Measurements from ENCODE around the gene RBP5. TPM values are rescaled to one million over a fixed set of nuclear protein-coding genes. Genes with fewer than 3 reads are reported as not detected.

The RBP5 gene
- 4.5 TPM for total RNA-seq

- ATAC-seq: no peak
- DNase-seq (ENCODE audit: low spot score): no peak
- intact Hi-C loops (cut with DNase I): no loop called here
Measured at GRCh38 chr12:7128681-7129286, at the start of gene RBP5. TSS of gene RBP5 (minus strand) at chr12:7128889. CDS start at chr12:7128775, 114 bp downstream.

- no peak for DNase-seq (ENCODE audit: low spot score)
- intact Hi-C loops (cut with DNase I): no loop called here
- no peak for ATAC-seq
Measured at GRCh38 chr12:7178481-7178880, 49.8 kb upstream of the RBP5 start.

- ATAC-seq (no peak), DNase-seq (ENCODE audit: low spot score) (no peak)
- intact Hi-C loops (cut with DNase I): no loop called here
Measured at GRCh38 chr12:7176595-7176994, 47.9 kb upstream of the RBP5 start.

- ATAC-seq: no peak
- DNase-seq (ENCODE audit: low spot score): no peak
- intact Hi-C loops (cut with DNase I): no loop called here
Measured at GRCh38 chr12:7175493-7175892, 46.8 kb upstream of the RBP5 start.

GRCh38 chr12:7171854-7172253 is 43.2 kb upstream of the RBP5 start:
- DNase-seq (ENCODE audit: low spot score) (no peak), ATAC-seq (no peak)
- intact Hi-C loops (cut with DNase I): no loop called here

- intact Hi-C loops (cut with DNase I): no loop called here
- ATAC-seq (no peak), DNase-seq (ENCODE audit: low spot score) (no peak)
Measured at GRCh38 chr12:7169951-7170350, 41.3 kb upstream of the RBP5 start.

- intact Hi-C loops (cut with DNase I): no loop called here
- no peak for DNase-seq (ENCODE audit: low spot score)
- peak; percentile 38 for ATAC-seq
Measured at GRCh38 chr12:7162691-7163114, 34.0 kb upstream of the RBP5 start.

GRCh38 chr12:7161811-7162210 is 33.1 kb upstream of the RBP5 start:
- DNase-seq (ENCODE audit: low spot score) (no peak), ATAC-seq (peak; percentile 54)
- intact Hi-C loops (cut with DNase I): no loop called here

GRCh38 chr12:7161327-7161726 is 32.6 kb upstream of the RBP5 start:
- intact Hi-C loops (cut with DNase I): no loop called here
- no peak for ATAC-seq
- DNase-seq (ENCODE audit: low spot score): no peak

- no peak for DNase-seq (ENCODE audit: low spot score)
- no peak for ATAC-seq
- intact Hi-C loops (cut with DNase I): no loop called here
Measured at GRCh38 chr12:7160183-7160582, 31.5 kb upstream of the RBP5 start.

GRCh38 chr12:7158781-7159609 is 30.3 kb upstream of the RBP5 start:
- DNase-seq (ENCODE audit: low spot score) (no peak), ATAC-seq (peak; percentile 29)
- intact Hi-C loops (cut with DNase I): no loop called here

GRCh38 chr12:7157391-7157790 is 28.7 kb upstream of the RBP5 start:
- DNase-seq (ENCODE audit: low spot score) (no peak), ATAC-seq (no peak)
- intact Hi-C loops (cut with DNase I): no loop called here

GRCh38 chr12:7156259-7157197 is 27.8 kb upstream of the RBP5 start:
- DNase-seq (ENCODE audit: low spot score): no peak
- no peak for ATAC-seq
- intact Hi-C loops (cut with DNase I): no loop called here

- ATAC-seq: peak; percentile 23
- intact Hi-C loops (cut with DNase I): no loop called here
- DNase-seq (ENCODE audit: low spot score): no peak
Measured at GRCh38 chr12:7155471-7156034, 26.9 kb upstream of the RBP5 start.

- no peak for ATAC-seq
- intact Hi-C loops (cut with DNase I): no loop called here
Measured at GRCh38 chr12:7154901-7155470, 26.3 kb upstream of the RBP5 start.

GRCh38 chr12:7154042-7154441 is 25.4 kb upstream of the RBP5 start:
- DNase-seq (ENCODE audit: low spot score) (no peak), ATAC-seq (no peak)
- intact Hi-C loops (cut with DNase I): no loop called here

More at GRCh38 chr12:7154901-7155470, 26.3 kb upstream of the RBP5 start:
- DNase-seq (ENCODE audit: low spot score): no peak

- DNase-seq (ENCODE audit: low spot score) (no peak), ATAC-seq (peak; percentile 2)
- intact Hi-C loops (cut with DNase I): no loop called here
Measured at GRCh38 chr12:7152818-7153217, 24.1 kb upstream of the RBP5 start.

GRCh38 chr12:7151532-7151931 is 22.8 kb upstream of the RBP5 start:
- intact Hi-C loops (cut with DNase I): no loop called here
- DNase-seq (ENCODE audit: low spot score): no peak
- ATAC-seq: peak; percentile 64

GRCh38 chr12:7150841-7151240 is 22.2 kb upstream of the RBP5 start:
- ATAC-seq: no peak
- DNase-seq (ENCODE audit: low spot score): no peak
- intact Hi-C loops (cut with DNase I): no loop called here
